Hematopoietic multipotent progenitor cell treated with erythropoietin and hydrocortisone succinate and interleukin-3 and kit ligand, for 6 days (in vitro differentiated cells): ENCODE measurements around the gene PTCH2.
A peak's percentile ranks its signal among the peaks of the same experiment; 100 is the strongest.
"Not testable (repeated sequence)": the region's sequence is repeated elsewhere in the genome, so short reads cannot be mapped to it uniquely, and the experiment has no call there.

Experiments
- DNase-seq: peaks from one replicate; pipeline ENCODE4 v3.0.0-alpha.2; 2015

PTCH2 gene

DNA sequence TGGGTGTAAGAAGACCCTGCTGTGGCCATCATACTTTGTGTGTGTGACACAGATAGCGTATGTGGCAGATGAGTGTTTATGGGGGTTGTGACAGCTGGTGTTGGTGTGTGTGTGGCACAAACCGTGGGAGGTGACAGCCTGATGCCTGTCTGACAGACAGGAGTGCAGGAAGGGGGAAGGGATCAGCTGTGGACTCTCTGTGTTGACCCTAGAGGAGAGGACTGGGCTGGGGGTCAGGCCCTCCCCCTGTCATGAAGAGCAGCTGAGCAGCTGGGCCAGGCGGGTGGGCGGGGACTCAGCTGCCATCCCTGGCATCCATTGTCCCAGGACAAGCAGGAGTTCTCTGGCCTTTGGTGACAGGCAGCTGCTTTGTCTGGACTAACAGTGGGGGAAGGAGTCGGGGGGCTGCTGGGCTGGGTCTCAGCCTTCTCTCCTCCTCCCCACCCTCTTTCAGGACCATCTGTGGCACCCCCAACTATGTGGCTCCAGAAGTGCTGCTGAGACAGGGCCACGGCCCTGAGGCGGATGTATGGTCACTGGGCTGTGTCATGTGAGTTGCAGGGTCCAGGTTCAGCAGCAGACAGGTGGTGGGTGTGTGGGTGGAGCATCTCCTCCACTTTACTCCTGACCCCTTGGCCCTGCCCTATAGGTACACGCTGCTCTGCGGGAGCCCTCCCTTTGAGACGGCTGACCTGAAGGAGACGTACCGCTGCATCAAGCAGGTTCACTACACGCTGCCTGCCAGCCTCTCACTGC, 40.6 kb downstream of the PTCH2 start:
- no peak for DNase-seq

DNA sequence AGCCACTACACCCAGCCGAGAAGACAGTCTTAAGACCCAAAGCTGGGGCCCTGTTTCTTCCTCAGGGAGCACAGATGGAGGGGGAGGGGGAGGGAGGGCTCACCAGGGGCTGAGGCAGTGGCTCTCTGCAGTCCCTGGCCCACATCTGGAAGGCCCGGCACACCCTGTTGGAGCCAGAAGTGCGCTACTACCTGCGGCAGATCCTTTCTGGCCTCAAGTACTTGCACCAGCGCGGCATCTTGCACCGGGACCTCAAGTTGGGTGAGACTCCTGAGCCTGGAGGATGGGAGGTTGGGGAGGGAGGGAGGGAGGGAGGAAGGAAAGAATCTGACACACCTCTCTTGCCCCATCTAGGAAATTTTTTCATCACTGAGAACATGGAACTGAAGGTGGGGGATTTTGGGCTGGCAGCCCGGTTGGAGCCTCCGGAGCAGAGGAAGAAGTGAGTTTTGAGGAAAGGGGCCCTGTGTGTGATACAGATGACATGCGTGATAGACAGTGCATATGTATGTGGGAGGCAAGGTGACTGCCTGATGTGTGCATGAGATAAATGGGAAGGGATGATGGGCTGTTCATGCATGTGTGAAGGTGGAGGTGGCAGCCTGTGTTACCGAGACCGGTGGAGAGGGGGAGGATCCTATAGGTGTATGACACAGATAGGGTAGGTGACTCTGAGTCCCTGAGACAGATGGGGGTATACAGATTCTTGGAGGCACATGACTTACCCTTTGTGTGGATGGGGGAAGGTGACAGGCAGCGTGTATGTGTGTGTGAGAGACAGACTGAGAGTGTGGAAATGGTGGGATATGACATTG, 41.4 kb downstream of the PTCH2 start:
- DNase-seq = no peak

GRCh38 chr1:44799770-44800584, 43.1 kb downstream of the PTCH2 start, which contains the start of gene PLK3:
TSS of gene PLK3 (plus strand) at chr1:44800377. CDS start at chr1:44800464, 87 bp downstream.
- DNase-seq = peak; percentile 100

DNA sequence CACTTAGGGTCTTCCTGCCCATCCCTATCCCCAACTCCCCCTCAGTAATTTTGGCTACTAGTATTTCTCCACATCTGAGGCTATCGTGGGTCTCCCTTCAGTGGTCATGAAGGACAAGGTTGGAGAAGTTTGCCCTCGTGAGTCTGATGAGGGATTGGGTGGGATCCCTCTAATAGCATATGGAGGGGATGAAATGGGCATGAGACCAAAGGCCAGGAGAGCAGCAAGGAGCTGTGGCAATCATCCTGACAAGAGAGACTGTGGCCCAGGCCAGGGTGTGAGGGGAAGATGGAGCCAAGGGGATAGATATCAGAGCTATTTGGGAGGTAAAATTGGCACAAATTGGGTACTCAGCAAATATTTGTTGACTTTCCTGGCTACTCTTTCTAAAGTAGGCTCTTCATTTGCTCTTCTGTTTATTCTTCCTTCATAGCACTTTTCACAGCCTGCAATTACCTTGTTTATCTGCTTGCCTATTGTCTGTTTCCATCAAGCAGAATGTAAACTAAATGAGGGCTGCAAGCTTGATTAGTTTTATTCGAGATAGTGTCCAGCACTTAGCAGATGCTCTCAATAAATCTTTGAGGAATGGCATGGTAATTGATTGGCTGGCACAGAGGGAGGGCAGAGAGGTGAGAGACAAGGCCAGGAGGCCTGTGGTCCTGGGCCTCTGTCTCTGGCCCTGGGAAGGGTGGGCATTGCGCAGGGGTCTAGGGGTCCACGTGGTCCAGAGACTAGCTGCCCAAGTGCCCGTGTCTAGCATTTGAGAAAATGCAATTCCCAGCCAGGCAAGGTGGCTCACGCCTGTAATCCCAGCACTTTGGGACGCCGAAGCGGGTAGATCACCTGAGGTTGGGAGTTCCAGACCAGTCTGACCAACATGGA, 44.3 kb downstream of the PTCH2 start:
- no peak for DNase-seq

DNA sequence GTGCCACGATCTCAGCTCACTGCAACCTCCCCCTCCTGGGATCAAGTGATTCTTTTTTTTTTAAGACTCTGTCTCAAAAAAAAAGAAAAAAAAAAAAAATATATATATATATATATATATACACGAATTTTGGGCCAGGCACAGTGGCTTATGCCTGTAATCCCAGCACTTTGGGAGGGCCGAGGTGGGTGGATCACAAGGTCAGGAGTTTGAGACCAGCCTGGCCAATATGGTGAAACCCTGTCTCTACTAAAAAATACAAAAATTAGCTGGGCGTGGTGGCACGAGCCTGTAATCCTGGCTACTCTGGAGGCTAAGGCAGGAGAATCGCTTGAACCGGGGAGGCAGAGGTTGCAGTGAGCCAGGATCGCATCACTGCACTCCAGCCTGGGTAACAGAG, 45.2 kb downstream of the PTCH2 start:
- DNase-seq = not testable (repeated sequence)

GRCh38 chr1:44792736-44793502, 50.1 kb downstream of the PTCH2 start:
- DNase-seq = no peak

DNA sequence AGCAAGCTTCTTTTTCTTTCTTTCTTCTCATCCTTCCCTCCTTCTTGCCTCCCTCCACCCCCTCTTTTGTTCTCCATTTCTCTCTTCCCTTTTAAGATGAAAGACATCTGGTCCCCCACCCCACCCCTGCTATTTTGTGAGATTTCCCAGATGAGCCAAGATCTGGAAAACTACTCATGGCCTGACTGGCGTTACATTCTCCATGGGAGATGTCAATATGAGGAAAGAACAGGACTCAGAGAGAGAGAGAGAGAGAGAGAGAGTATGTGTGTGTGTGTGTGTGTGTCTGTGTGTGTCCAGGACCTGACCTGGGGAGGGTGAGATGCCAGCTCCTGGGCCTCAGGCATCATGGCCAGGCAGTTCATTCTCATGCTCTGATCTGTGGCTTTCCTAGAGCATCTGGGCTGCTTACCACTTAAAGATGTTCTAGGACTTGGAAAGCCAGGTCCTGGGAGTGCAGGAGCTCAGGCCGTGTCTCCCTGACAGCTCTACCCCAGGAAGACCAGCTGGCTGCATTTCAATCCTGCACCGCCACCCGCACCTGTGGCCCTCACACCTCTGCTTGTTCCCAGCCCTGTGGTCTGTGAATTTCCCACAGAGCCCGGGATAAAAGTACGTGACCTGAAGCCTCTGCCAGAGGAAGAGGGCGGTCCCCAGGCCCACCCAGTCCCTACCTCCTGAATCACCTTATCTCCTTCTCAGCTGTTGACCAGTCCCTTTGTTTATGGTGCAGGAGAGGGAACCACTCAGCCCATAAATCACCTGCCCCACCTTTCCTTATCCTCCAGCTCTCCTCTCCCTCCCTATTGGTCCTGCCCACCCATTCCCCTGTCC, 51.9 kb downstream of the PTCH2 start:
- DNase-seq = no peak

DNA sequence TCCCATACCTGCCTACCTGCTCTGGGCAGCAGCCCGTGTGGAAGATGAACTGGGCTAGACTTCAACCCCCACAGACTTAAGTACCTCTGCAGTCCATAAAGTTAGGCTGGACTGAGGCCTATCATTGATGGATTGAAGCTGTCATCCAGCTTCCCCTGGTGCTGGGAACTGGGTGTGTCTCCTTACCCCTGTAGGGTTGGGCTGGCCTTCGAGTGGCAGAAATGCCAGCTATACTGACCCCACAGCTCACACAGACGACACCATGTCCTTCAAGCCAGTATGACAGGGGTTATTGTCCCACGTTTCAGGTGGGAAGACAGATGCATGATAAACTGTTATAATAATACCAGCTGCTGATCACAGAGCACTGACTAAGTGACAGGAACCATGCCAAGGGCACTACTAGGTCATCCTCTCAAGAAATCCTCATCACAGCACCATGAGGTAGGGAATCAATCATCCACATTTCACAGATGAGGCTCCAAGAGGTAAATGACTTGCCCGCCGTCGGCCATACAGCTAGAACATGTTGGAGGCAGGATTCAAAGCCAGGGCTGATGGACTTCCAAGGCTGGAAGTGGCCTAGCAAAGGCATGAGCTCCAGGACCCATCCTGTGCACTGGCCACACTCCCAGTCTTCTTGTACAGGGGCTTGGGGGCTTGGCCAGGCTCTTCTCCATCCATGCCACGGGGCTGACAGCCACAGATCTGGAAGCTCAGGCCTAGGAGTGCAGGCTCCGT, 54.8 kb downstream of the PTCH2 start, which contains the start of gene BEST4:
Gene BEST4 (minus strand): TSS at position 51 of the 741 bp plus-strand sequence. CDS start 465 bp downstream, outside the sequence.
- DNase-seq = no peak

- no peak for DNase-seq
Observed at GRCh38 chr1:44787506-44787905, 55.5 kb downstream of the PTCH2 start.

DNA sequence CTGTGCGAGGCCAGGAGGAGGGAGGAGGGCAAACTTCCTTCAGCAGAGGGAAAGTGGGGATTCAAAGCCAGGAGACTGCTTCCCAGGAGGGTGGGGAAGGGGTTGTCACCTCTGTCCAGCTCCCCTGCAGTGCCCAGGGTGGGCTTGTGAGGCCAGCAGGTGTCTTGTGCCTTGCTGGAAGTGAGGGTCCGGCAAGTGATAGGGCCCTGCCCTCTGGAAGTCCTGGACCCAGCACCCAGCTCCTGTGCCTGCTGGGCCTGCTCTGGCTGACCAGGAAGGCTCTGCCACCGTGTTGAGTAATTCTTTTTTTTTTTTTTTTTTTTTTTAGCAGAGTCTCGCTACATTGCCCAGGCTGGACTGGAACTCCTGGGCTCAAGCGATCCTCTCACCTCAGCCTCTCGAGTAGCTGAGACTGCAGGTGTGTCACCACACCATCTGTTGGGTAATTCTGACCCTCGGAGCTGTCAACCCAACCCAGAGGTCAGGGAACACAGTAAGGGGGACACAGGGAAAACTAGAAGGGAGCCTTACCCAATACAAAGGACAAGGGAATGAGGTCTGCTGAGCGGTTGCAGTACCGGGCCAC, 56.1 kb downstream of the PTCH2 start:
- no peak for DNase-seq

DNA sequence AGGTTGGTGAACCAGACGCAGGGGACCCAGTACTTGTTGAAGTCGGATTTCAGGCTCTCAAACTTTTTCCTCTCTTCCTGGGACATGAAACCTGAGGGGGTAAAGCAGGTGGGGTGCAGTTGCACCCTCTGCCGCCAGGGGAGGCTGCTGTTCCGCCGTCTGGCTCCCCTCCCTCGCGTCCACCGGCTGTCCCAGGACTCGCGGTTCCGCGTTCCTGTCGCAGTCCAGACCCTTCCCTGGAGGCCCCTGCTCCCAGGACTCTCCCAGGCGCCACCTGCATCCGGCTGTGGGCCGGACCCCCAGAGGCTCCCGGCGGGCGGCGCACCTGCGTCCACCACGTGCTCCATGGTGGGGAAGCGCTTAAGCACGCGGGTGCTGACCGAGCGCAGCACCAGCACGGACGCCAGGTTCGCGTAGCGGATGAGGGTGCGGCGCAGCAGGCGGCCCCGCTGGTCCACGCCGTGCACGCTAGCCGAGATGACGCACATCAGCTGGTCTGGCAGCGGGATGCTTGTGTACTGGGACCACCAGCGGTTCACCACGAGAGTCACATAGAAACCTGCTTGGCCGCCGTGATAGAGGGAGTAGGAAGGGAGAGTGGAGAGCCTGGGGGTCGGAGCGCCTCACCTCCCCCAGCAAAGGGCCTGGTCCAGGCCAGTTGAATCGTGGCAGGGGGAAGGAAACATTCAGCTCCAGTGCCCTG, 56.8 kb downstream of the PTCH2 start:
- peak; percentile 83 for DNase-seq

DNA sequence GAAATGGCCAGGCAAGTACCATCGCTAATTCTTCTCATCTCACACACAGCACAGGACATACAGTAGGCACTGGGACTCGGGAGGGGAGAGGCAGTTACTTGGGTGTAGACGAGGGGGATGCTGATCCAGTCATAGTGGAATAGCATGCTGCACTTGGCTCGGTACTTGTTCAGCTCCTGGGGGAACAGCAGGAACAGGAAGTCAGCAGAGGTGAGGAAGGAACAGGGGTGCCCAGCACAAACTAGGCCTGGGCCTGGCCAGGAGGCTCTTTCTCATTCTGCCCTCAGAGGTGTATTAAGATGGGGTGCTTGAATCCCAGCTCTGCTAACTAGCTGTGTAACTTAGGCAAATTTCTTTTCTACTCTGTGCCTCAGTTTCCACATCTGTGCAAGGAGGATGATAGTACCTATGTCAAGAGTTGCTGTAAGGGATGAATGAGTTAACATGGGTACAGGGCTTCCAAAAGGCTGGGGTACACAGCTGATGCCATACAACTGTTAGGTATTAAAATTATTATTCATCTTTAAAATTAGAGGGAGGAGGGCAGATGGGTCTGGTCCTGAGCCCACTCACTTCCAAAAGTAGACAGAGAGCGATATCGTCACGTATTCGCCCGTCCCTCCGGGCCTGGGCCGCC, 57.4 kb downstream of the PTCH2 start:
- DNase-seq = no peak

DNA sequence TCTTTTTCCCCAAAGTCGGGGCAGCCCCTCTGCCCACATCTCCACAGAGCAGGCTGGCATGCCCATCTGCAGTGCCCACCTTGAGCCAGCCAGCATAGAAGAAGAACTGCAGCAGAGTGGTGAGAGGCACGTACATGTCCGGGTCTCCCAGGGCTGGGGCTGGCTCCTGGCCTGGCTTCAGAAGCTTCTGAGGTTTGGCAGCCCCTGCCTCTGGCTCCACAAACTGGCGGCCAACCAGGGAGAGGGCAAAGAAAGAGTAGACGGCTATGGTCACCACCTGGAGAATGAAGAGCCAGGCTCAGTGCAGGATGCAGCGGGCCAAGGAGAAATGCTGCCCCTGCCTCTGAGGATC, 58.0 kb downstream of the PTCH2 start:
- DNase-seq = no peak

DNA sequence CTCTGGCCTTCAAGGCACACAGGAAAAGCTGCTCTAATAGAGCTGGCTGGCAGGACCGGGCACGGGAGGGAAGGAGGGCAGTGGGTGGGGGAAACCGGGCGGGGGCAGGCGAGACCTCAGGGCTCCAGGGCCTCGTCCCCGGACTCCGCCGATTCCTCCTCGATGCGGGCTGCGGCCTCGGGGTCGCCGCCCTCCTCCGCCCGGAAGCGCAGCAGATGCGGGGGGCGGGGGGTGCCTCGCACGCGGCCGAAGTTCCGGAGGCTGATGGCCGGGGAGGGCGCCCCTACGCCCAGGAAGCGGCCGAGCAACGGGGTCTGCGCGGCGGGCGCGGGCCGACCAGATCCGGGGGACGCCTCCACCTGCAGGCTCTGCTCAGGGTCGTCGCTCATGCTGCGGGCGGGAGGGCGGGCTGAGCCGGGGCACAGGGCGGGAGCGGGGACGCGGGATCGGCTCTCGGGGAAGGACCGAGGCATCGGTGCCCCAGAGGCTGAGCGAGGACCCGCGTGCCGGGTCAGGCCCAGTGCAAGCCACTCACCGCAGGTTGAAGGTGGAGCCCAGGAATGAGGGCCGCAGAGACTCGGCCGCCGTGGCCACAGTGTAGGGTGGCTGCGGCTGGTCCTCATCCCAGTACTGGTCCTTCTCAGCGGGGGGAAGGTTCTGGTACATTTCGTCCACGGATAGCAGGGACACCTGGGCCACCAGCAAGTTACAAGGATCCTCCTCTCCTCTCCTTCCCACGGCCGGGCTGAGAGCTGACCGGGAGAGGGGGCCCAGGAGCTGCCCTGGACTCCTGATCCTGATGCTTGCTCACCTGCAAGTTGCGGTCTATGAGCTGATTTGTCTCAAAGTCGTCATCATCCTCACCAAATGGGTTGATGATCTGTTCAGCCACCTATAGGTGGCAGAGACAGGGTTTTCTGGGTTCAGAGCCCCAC, 58.7 kb downstream of the PTCH2 start:
- DNase-seq = peak; percentile 53

- DNase-seq = no peak
Observed at GRCh38 chr1:44783697-44784093, 59.4 kb downstream of the PTCH2 start.

DNA sequence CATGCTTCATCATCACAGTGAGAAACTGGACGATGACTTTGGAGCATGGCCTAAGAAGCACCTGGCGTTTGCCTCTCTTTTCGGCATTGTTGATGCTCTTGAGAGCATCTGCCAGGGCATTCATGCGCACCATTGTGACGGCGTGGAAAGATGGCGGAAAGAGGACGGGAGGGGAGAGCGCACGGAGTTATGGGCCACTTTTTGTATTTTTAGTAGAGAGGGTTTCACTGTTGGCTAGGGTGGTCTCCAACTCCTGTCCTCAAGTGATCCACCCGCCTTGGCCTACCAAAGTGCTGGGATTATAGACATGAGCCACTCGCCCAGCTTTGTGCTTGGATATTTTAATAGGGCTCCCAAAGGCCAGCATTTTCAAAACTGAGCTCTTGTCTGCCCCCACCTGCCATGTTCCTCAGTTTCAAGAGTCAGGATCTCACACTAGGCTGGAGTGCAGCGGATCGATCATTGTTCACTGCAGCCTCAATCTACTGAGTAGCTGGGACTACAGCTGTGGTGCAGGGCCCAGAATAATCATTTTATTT, 62.4 kb downstream of the PTCH2 start:
- DNase-seq = no peak
